GM21360 (cell line): ENCODE data around the gene PXN.
"Not testable (repeated sequence)": the region's sequence is repeated elsewhere in the genome, so short reads cannot be mapped to it uniquely, and the experiment has no call there.

ENCODE experiments used
- ATAC-seq: cut with Tn5 transposase; IDR thresholded peaks from one replicate; pipeline ENCODE4 v1.9.1; 2021; ENCODE audit warnings: mild to moderate bottlenecking, moderate library complexity; ENCODE audit not compliant: unreplicated experiment

Gene PXN

GRCh38 chr12:120262852-120263747 lies 2.4 kb downstream of the PXN start:
- no peak for ATAC-seq

- ATAC-seq: no peak
Observed at GRCh38 chr12:120261951-120262851, 3.3 kb downstream of the PXN start.

GRCh38 chr12:120260607-120261006 lies 4.9 kb downstream of the PXN start:
- ATAC-seq: no peak

- no peak for ATAC-seq
Observed at GRCh38 chr12:120259418-120260202, 5.9 kb downstream of the PXN start.

GRCh38 chr12:120258323-120258896 lies 7.1 kb downstream of the PXN start:
- ATAC-seq: no peak

GRCh38 chr12:120257041-120257821 lies 8.3 kb downstream of the PXN start:
- no peak for ATAC-seq

- no peak for ATAC-seq
Observed at GRCh38 chr12:120254809-120255208, 10.7 kb downstream of the PXN start.

- ATAC-seq: not testable (repeated sequence)
Observed at GRCh38 chr12:120253313-120253712, 12.2 kb downstream of the PXN start.

GRCh38 chr12:120252071-120252906 lies 13.2 kb downstream of the PXN start:
- ATAC-seq: no peak

- ATAC-seq: not testable (repeated sequence)
Observed at GRCh38 chr12:120251364-120252070, 14.0 kb downstream of the PXN start.

GRCh38 chr12:120249875-120250795 lies 15.4 kb downstream of the PXN start:
- ATAC-seq: no peak

GRCh38 chr12:120249266-120249874 lies 16.2 kb downstream of the PXN start:
- no peak for ATAC-seq

- ATAC-seq: no peak
Observed at GRCh38 chr12:120247621-120248030, 17.9 kb downstream of the PXN start.

- no peak for ATAC-seq
Observed at GRCh38 chr12:120247183-120247582, 18.3 kb downstream of the PXN start.

- ATAC-seq: not testable (repeated sequence)
Observed at GRCh38 chr12:120246705-120247104, 18.8 kb downstream of the PXN start.

GRCh38 chr12:120242971-120243699 lies 22.4 kb downstream of the PXN start:
- ATAC-seq: no peak
